Measurements from ENCODE around the gene FAM120A. TPM values are rescaled to one million over a fixed set of nuclear protein-coding genes. Genes with fewer than 3 reads are reported as not detected.

The FAM120A gene
- total RNA-seq, 1 experiment from 2014 or later, result 70.5 TPM

- CTCF ChIA-PET, result interaction anchor here (0.6 kb wide), 1 partner anchor 135 kb away, joined by 3 read pairs; no protein-coding TSS in a partner anchor
- Histone ChIP-seq H3K9me3 (ENCODE audit: control insufficient read depth, insufficient read depth, low read depth, low read length) (no peaks in the 10 kb centered on the region), H3K36me3 (ENCODE audit: control insufficient read depth, insufficient read depth, low read length) (peaks cover under 1% of the 10 kb centered on the region; the same call in 1 of the 2 replicates), H3K4me1 (ENCODE audit: control insufficient read depth, insufficient read depth, low read length) (no peaks in the 10 kb centered on the region), H3K4me3 (ENCODE audit: low read depth in 2 of 2, low read length in 2 of 2) (no peak overlapping the region), H3K27ac (ENCODE audit: low read length) (no peak overlapping the region), H3K27me3 (ENCODE audit: control insufficient read depth, insufficient read depth, low read length) (no peaks in the 10 kb centered on the region)
- DNase-seq (ENCODE audit: low read depth, low spot score) (no peak), ATAC-seq (no peak)
- TF ChIP-seq POLR2AphosphoS5 (IDR thresholded peaks at IDR 0.05; ENCODE audit: low read depth, low read length) (no peak), CTCF (IDR thresholded peaks at IDR 0.05) (no peak), REST (IDR thresholded peaks at IDR 0.05; ENCODE audit: insufficient read depth in 1 of 2, low read depth in 2 of 2, low read length in 1 of 2) (no peak), TCF7L2 (IDR thresholded peaks at IDR 0.05; ENCODE audit: low read depth, low read length) (no peak), SIN3A (IDR thresholded peaks at IDR 0.05; ENCODE audit: borderline replicate concordance, insufficient read depth, low read depth, low read length) (no peak)
- in situ Hi-C loops (cut with HindIII; ENCODE audit: low pct_unique_long_range_greater_than_20kb, low sequenced_read_pairs), result no loop called here
- BruUV-seq (replicated peaks), result no TSS peak
- intact Hi-C loops (cut with micrococcal nuclease; ENCODE audit: unreplicated experiment), result no loop called here
- POLR2A ChIA-PET, result no interaction called here
These were observed 3.8 kb upstream of the FAM120A start for GRCh38 chr9:93447655-93448054.

- intact Hi-C loops (cut with micrococcal nuclease; ENCODE audit: unreplicated experiment), result no loop called here
- ChIA-PET POLR2A (no interaction called here), CTCF (no interaction called here)
- Histone ChIP-seq H3K36me3 (ENCODE audit: control insufficient read depth, insufficient read depth, low read length) (peaks cover 7% of the 10 kb centered on the region; the same call in 1 of the 2 replicates), H3K4me1 (ENCODE audit: control insufficient read depth, insufficient read depth, low read length) (peaks cover 7% of the 10 kb centered on the region), H3K27ac (ENCODE audit: low read length) (peak overlapping the region; percentile 85), H3K9me3 (ENCODE audit: control insufficient read depth, insufficient read depth, low read depth, low read length) (no peaks in the 10 kb centered on the region), H3K4me3 (ENCODE audit: low read depth in 2 of 2, low read length in 2 of 2) (peak overlapping the region; percentile 80 to 83), H3K27me3 (ENCODE audit: control insufficient read depth, insufficient read depth, low read length) (no peaks in the 10 kb centered on the region)
- peak; percentile 50 for ATAC-seq
- no peak for DNase-seq (ENCODE audit: low read depth, low spot score)
- no TSS peak for BruUV-seq (replicated peaks)
- in situ Hi-C loops (cut with HindIII; ENCODE audit: low pct_unique_long_range_greater_than_20kb, low sequenced_read_pairs), result no loop called here
- TF ChIP-seq SIN3A (IDR thresholded peaks at IDR 0.05; ENCODE audit: borderline replicate concordance, insufficient read depth, low read depth, low read length), result 0 out of 2 replicates have a peak, but pooled peaks have one; percentile 19
- TF ChIP-seq TCF7L2 (IDR thresholded peaks at IDR 0.05; ENCODE audit: low read depth, low read length), result no peak
These were observed 594 bp downstream of the FAM120A start for GRCh38 chr9:93451849-93452709.

GRCh38 chr9:93452710-93453046 is 1.2 kb downstream of the FAM120A start:
- POLR2A ChIA-PET, result interaction anchor here (1.4 kb wide), 1 partner anchor 12 kb away, joined by 5 read pairs; no protein-coding TSS in a partner anchor
- Histone ChIP-seq H3K4me3 (ENCODE audit: low read depth in 2 of 2, low read length in 2 of 2) (peak overlapping the region; percentile 80 to 83), H3K27ac (ENCODE audit: low read length) (peak overlapping the region; percentile 85), H3K36me3 (ENCODE audit: control insufficient read depth, insufficient read depth, low read length) (peaks cover 7% of the 10 kb centered on the region; the same call in 1 of the 2 replicates), H3K27me3 (ENCODE audit: control insufficient read depth, insufficient read depth, low read length) (no peaks in the 10 kb centered on the region), H3K4me1 (ENCODE audit: control insufficient read depth, insufficient read depth, low read length) (peaks cover 7% of the 10 kb centered on the region), H3K9me3 (ENCODE audit: control insufficient read depth, insufficient read depth, low read depth, low read length) (no peaks in the 10 kb centered on the region)
- TF ChIP-seq REST (IDR thresholded peaks at IDR 0.05; ENCODE audit: insufficient read depth in 1 of 2, low read depth in 2 of 2, low read length in 1 of 2) (no peak), SIN3A (IDR thresholded peaks at IDR 0.05; ENCODE audit: borderline replicate concordance, insufficient read depth, low read depth, low read length) (no peak), CTCF (IDR thresholded peaks at IDR 0.05) (no peak), POLR2AphosphoS5 (IDR thresholded peaks at IDR 0.05; ENCODE audit: low read depth, low read length) (no peak), TCF7L2 (IDR thresholded peaks at IDR 0.05; ENCODE audit: low read depth, low read length) (no peak)
- intact Hi-C loops (cut with micrococcal nuclease; ENCODE audit: unreplicated experiment) (no loop called here), in situ Hi-C loops (cut with HindIII; ENCODE audit: low pct_unique_long_range_greater_than_20kb, low sequenced_read_pairs) (no loop called here)
- CTCF ChIA-PET, result no interaction called here
- 0 out of 2 replicates have a peak, but pooled peaks have one; percentile 36 for ATAC-seq
- DNase-seq (ENCODE audit: low read depth, low spot score), result no peak
- BruUV-seq (replicated peaks), result no TSS peak
